H1 (cell line): ENCODE data around the gene CAMK2B. TPM values are rescaled to one million over a fixed set of nuclear protein-coding genes. Genes with fewer than 3 reads are reported as not detected.
A peak's percentile ranks its signal among the peaks of the same experiment; 100 is the strongest.

Source experiments
- CTCF ChIA-PET: fragments of 300-600 bp; sonication (Branson Sonifier 250); formaldehyde crosslinking; loops from one replicate; lab custom pipeline; 2021; ENCODE audit not compliant: partially characterized antibody; lab: Charles Lee
- POLR2A ChIA-PET: fragments of 300-600 bp; sonication (Branson Sonifier 250); formaldehyde crosslinking; loops from one replicate; lab custom pipeline; 2021; ENCODE audit warnings: inconsistent platforms; ENCODE audit not compliant: partially characterized antibody; lab: Charles Lee
- DNase-seq, 2 experiments: peaks; one replicate each; pipeline versions ENCODE4 v3.0.0 to v3.0.0-alpha.2; 2010 to 2022; ENCODE audit warnings: low spot score in 2 of 2, low read depth in 1 of 2, mixed read lengths in 1 of 2
- FAIRE-seq: peaks from 2 replicates; lab custom pipeline; 2011; peaks lifted over from hg19 to GRCh38; lab: Jason Lieb, UNC
- H2AFZ ChIP-seq: 2 replicates; pipeline ENCODE4 v1.8.1; 2012; ENCODE audit warnings: low read length, inconsistent platforms
- H2AK5ac ChIP-seq: 2 replicates; pipeline ENCODE4 v1.6.1; 2013; ENCODE audit warnings: low read depth, low read length
- H2BK120ac ChIP-seq: replicated peaks from 2 replicates; pipeline ENCODE3; 2013; ENCODE audit warnings: low read depth, low read length, inconsistent platforms
- H2BK12ac ChIP-seq: 2 replicates; pipeline ENCODE4 v1.6.1; 2013; ENCODE audit warnings: low read depth, low read length
- H2BK15ac ChIP-seq: 2 replicates; pipeline ENCODE4 v1.6.1; 2013; ENCODE audit warnings: low read length
- H2BK20ac ChIP-seq: 2 replicates; pipeline ENCODE4 v1.6.1; 2013; ENCODE audit warnings: low read length
- H2BK5ac ChIP-seq: 2 replicates; pipeline ENCODE4 v1.6.1; 2013; ENCODE audit warnings: low read depth, low read length
- H3K14ac ChIP-seq: 2 replicates; pipeline ENCODE4 v1.6.1; 2013; ENCODE audit warnings: inconsistent platforms; ENCODE audit not compliant: insufficient read length
- H3K18ac ChIP-seq: 2 replicates; pipeline ENCODE4 v1.6.1; 2013; ENCODE audit warnings: low read length; ENCODE audit errors: extremely low read depth
- H3K23ac ChIP-seq: 2 replicates; pipeline ENCODE4 v1.6.1; 2013; ENCODE audit warnings: inconsistent platforms; ENCODE audit not compliant: insufficient read length
- H3K23me2 ChIP-seq: 2 replicates; pipeline ENCODE4 v1.6.1; 2013; ENCODE audit warnings: low read depth, low read length
- H3K27ac ChIP-seq: 2 replicates; pipeline ENCODE4 v1.6.1; 2011; ENCODE audit warnings: low read depth, low read length, inconsistent platforms
- H3K27me3 ChIP-seq, 4 experiments: replicated peaks in 1 of 4; 1 replicate in 1 of 4; 2 replicates in 3 of 4; pipeline versions ENCODE4 v1.6.1 to v1.8.1; 2011 to 2013; ENCODE audit warnings: low read length in 3 of 4, mild to moderate bottlenecking in 3 of 4, inconsistent platforms in 2 of 4, mixed read lengths in 2 of 4, moderate library complexity in 1 of 4; ENCODE audit not compliant: control insufficient read depth in 3 of 4, insufficient read depth in 3 of 4; ENCODE audit errors: extremely low read depth in 1 of 4
- H3K36me3 ChIP-seq, 4 experiments: 2 replicates each; pipeline versions ENCODE4 v1.6.1 to v1.8.1; 2011 to 2013; ENCODE audit warnings: mild to moderate bottlenecking in 4 of 4, low read length in 3 of 4, moderate library complexity in 2 of 4, control low read depth in 1 of 4, inconsistent platforms in 1 of 4; ENCODE audit not compliant: insufficient read depth in 4 of 4, control insufficient read depth in 2 of 4
- H3K4ac ChIP-seq: replicated peaks from 2 replicates; pipeline ENCODE3; 2013; ENCODE audit warnings: low read length, low read depth, mixed read lengths, inconsistent platforms; ENCODE audit not compliant: insufficient read length
- H3K4me1 ChIP-seq, 4 experiments: replicated peaks in 1 of 4; 1 replicate in 1 of 4; 2 replicates in 3 of 4; pipeline versions ENCODE4 v1.6.1 to v1.8.1; 2011 to 2013; ENCODE audit warnings: low read length in 3 of 4, inconsistent platforms in 2 of 4, mixed read lengths in 1 of 4; ENCODE audit not compliant: insufficient read depth in 4 of 4, control insufficient read depth in 3 of 4
- H3K4me2 ChIP-seq, 2 experiments: 2 replicates each; pipeline versions ENCODE4 v1.6.1 to v1.8.1; 2011 to 2013; ENCODE audit warnings: low read depth in 2 of 2, low read length in 2 of 2, control low read depth in 1 of 2, inconsistent platforms in 1 of 2, mild to moderate bottlenecking in 1 of 2; ENCODE audit not compliant: insufficient read depth in 1 of 2
- H3K4me3 ChIP-seq, 4 experiments: fragments of 200-600, 300-600 bp in 1 of 4; sonication (generic), shearing (Covaris generic), sonication (Bioruptor Twin) in 1 of 4; 2 replicates each; pipeline versions ENCODE4 v1.5.1 to v1.8.1; 2011 to 2016; ENCODE audit warnings: low read length in 4 of 4, low read depth in 3 of 4, control low read depth in 2 of 4, inconsistent platforms in 2 of 4, mild to moderate bottlenecking in 2 of 4, mixed read lengths in 1 of 4, moderate library complexity in 1 of 4; ENCODE audit not compliant: insufficient read depth in 2 of 4; ENCODE audit errors: extremely low read depth in 1 of 4
- H3K56ac ChIP-seq: replicated peaks from 2 replicates; pipeline ENCODE3; 2013; ENCODE audit warnings: low read depth, mild to moderate bottlenecking, mixed read lengths, low read length, inconsistent platforms; ENCODE audit not compliant: insufficient read length
- H3K79me1 ChIP-seq: 2 replicates; pipeline ENCODE4 v1.6.1; 2013; ENCODE audit warnings: low read depth, low read length, control low read depth
- H3K79me2 ChIP-seq, 2 experiments: 2 replicates each; pipeline versions ENCODE4 v1.6.1 to v1.8.1; 2012 to 2013; ENCODE audit warnings: low read length in 2 of 2, mild to moderate bottlenecking in 2 of 2, inconsistent platforms in 1 of 2; ENCODE audit not compliant: insufficient read depth in 2 of 2, control insufficient read depth in 1 of 2
- H3K9ac ChIP-seq, 4 experiments: replicated peaks in 1 of 4; 1 replicate in 1 of 4; 2 replicates in 3 of 4; pipeline versions ENCODE4 v1.6.1 to v1.8.1; 2011 to 2013; ENCODE audit warnings: low read depth in 3 of 4, low read length in 3 of 4, control low read depth in 2 of 4, mild to moderate bottlenecking in 2 of 4, moderate library complexity in 2 of 4, inconsistent platforms in 1 of 4; ENCODE audit errors: extremely low read depth in 1 of 4
- H3K9me3 ChIP-seq, 2 experiments: 2 replicates each; pipeline versions ENCODE4 v1.6.1 to v1.8.1; 2012 to 2013; ENCODE audit warnings: mild to moderate bottlenecking in 2 of 2, moderate library complexity in 2 of 2, control low read depth in 1 of 2, inconsistent platforms in 1 of 2, low read depth in 1 of 2, low read length in 1 of 2, mixed read lengths in 1 of 2; ENCODE audit not compliant: insufficient read depth in 2 of 2
- H4K20me1 ChIP-seq, 2 experiments: replicated peaks in 1 of 2; 2 replicates each; pipeline versions ENCODE3 to v1.8.1; 2011 to 2013; ENCODE audit warnings: inconsistent platforms in 2 of 2, low read length in 2 of 2, mild to moderate bottlenecking in 1 of 2; ENCODE audit not compliant: insufficient read depth in 2 of 2, control insufficient read depth in 1 of 2
- H4K5ac ChIP-seq: 2 replicates; pipeline ENCODE4 v1.6.1; 2013; ENCODE audit warnings: low read length, low read depth, mixed read lengths, inconsistent platforms; ENCODE audit not compliant: insufficient read length
- H4K8ac ChIP-seq: 2 replicates; pipeline ENCODE4 v1.8.0; 2013; ENCODE audit warnings: mild to moderate bottlenecking, moderate library complexity, low read length, inconsistent platforms; ENCODE audit not compliant: insufficient read depth; ENCODE audit errors: extremely low read depth
- H4K91ac ChIP-seq: replicated peaks from 2 replicates; pipeline ENCODE3; 2013; ENCODE audit warnings: low read length, mixed read lengths, inconsistent platforms; ENCODE audit not compliant: insufficient read length
- BRCA1 ChIP-seq: IDR thresholded peaks from 2 replicates; pipeline ENCODE4 v1.6.1; 2012; ENCODE audit warnings: low read depth, low read length, improper control_type of control experiment
- CHD1 ChIP-seq: IDR thresholded peaks from 2 replicates; pipeline ENCODE4 v1.6.1; 2012; ENCODE audit warnings: low read depth, low read length, improper control_type of control experiment
- SP4 ChIP-seq: IDR thresholded peaks from 2 replicates; pipeline ENCODE4 v1.6.1; 2012; ENCODE audit warnings: low read length, inconsistent platforms
- SRF ChIP-seq: IDR thresholded peaks from 2 replicates; pipeline ENCODE4 v1.6.1; 2011; ENCODE audit warnings: mild to moderate bottlenecking, low read depth, low read length, moderate library complexity
- WGBS, 2 experiments: shearing (Covaris generic) in 1 of 2; methylation state at CpG; one replicate each; pipeline versions ENCODE4 v1.1.6 to v1.1.7; 2013 to 2015; ENCODE audit warnings: low lambda C conversion rate in 2 of 2, mixed read lengths in 2 of 2, inconsistent platforms in 1 of 2, low coverage in 1 of 2, missing lambda C conversion rate in 1 of 2; ENCODE audit not compliant: insufficient replicate concordance in 2 of 2, insufficient coverage in 1 of 2, insufficient read length in 1 of 2; ENCODE audit errors: extremely low coverage in 1 of 2, missing lambda C conversion rate in 1 of 2; 5-methylcytosine and 5-hydroxymethylcytosine counted together
- polyA plus RNA-seq, 7 experiments: library from polyadenylated mRNA; depleted of rRNA in 3 of 7; stranded (reverse) in 5 of 7; unstranded in 2 of 7; fragments of >200 nt in 5 of 7; fragments of 200-250 nt in 2 of 7; gene quantifications; 1 replicate in 5 of 7; 2 replicates in 1 of 7; 4 replicates in 1 of 7; pipeline versions ENCODE4 v1.2.1 to v1.2.3, GENCODE V29; 2011 to 2013; ENCODE audit warnings: missing spikeins in 2 of 7, mixed read lengths in 2 of 7
- total RNA-seq: library from RNA; stranded (reverse); fragmentation: NEBNext Ultra II Directional; extraction: Animal tissue kit (Norgen Biotek cat#: 25700); gene quantifications from 2 replicates; pipeline ENCODE4 v1.2.1, GENCODE V29; 2021

CAMK2B gene
- total and polyA plus RNA-seq, 2 of the 8 experiments (the other 6 are each of a cell fraction or from before 2014, with no cell fraction given): 0.05 to 0.15 TPM

DNA sequence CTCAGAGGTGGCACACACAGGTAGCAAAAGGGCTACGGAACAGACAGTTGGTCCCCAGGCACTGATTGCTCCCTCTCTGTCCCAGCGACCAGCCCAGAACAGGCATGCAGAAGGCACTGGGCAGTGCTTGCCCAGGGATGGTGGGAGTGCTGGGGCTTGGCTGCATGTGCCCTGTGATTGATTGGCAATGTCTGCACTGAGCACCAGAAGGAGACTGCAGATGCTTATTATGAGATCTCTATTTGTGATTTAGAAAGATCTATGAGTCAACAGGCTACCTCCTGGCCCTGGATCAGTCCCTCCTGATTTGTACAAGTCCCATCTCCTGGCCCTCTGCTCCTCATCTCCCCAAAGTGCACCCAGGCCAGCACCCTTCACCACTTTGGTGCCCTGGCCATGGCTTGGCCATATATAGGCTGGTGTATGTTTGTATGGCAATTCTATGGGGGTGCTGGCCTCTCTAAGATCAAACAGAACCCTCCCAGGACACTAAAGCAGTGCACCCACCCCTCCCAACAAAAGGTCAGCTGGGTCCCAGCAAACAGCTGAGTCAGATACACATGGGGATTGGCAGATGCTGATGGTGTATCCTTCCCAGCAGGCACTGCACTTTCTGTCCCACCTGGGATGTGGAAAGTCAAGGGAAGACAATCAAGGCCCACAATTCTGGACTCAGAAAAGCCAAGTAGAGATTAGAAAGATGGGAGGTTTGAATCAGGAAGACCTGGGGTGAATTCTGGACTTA lies 30.9 kb downstream of the CAMK2B start:
- Histone ChIP-seq H2BK15ac (no peak overlapping the region), H2AFZ (no peak overlapping the region), H3K4ac (no peak overlapping the region), H2BK5ac (no peak overlapping the region), H3K36me3 (no peaks in the 10 kb centered on the region), H3K9ac (no peak overlapping the region), H2BK12ac (no peak overlapping the region), H3K27ac (no peak overlapping the region), H3K4me3 (no peak overlapping the region), H3K23me2 (no peaks in the 10 kb centered on the region), H3K23ac (no peak overlapping the region), H3K9me3 (no peaks in the 10 kb centered on the region), H3K18ac (no peak overlapping the region), H3K56ac (no peak overlapping the region), H2BK120ac (no peak overlapping the region), H4K8ac (peak overlapping the region; percentile 48), H3K4me1 (peaks cover 0 to 2% (median 0%) of the 10 kb centered on the region in 4 experiments; a peak in 2 of 7 replicates), H4K5ac (no peak overlapping the region), H3K79me1 (no peaks in the 10 kb centered on the region), H2AK5ac (no peak overlapping the region), H3K27me3 (no peaks in the 10 kb centered on the region; a peak in 1 of 7 replicates), H4K91ac (no peak overlapping the region), H3K79me2 (no peaks in the 10 kb centered on the region), H3K14ac (no peak overlapping the region), H3K4me2 (no peak overlapping the region), H2BK20ac (no peak overlapping the region), H4K20me1 (peaks cover 0 to 4% of the 10 kb centered on the region in 2 experiments)
- POLR2A ChIA-PET: no interaction called here
- DNase-seq: no peak
- FAIRE-seq: no peak
- TF ChIP-seq BRCA1 (no peak), SRF (no peak), CHD1 (no peak), SP4 (no peak)
- WGBS, 2 experiments: 72% methylated on average over 2 of the region's 2 CpGs; no CpG with 5 or more reads in 1 of the 2 experiments
- CTCF ChIA-PET: interaction anchor here (1.3 to 1.4 kb wide), 2 partner anchors 8 to 54 kb away, joined by 5 to 6 read pairs; no protein-coding TSS in a partner anchor
